IMR-90 (cell line): ENCODE results near the gene RBBP6. TPM values are rescaled to one million over a fixed set of nuclear protein-coding genes. Genes with fewer than 3 reads are reported as not detected.

Experiments
- ATAC-seq: fragments of 200-7000 bp; cut with Tn5 transposase; 2 replicates; pipeline ENCODE4 v1.9.1; 2020; ENCODE audit warnings: low read depth, mild to moderate bottlenecking, moderate library complexity
- BruUV-seq: library from RNA; stranded (reverse); fragments of 400-500 nt; replicated peaks from 2 replicates; lab custom pipeline; 2021; lab: Mats Ljungman, UMichigan
- CTCF ChIA-PET: fragments of 300-600 bp; formaldehyde crosslinking; extraction: SDS; loops from one replicate; lab custom pipeline; 2021; ENCODE audit warnings: antibody characterized with exemption; lab: Yijun Ruan, JAX
- POLR2A ChIA-PET: fragments of 300-600 bp; sonication (Branson Sonifier 250); formaldehyde crosslinking; loops from one replicate; lab custom pipeline; 2022; ENCODE audit warnings: antibody characterized with exemption; ENCODE audit not compliant: unreplicated experiment; lab: Charles Lee
- DNase-seq: peaks from one replicate; pipeline ENCODE4 v3.0.0; 2013
- H2AFZ ChIP-seq: replicated peaks from 2 replicates; pipeline ENCODE3; 2013; ENCODE audit warnings: low read length, mild to moderate bottlenecking; ENCODE audit not compliant: poor library complexity
- H2AK5ac ChIP-seq: 2 replicates; pipeline ENCODE4 v1.6.1; 2013; ENCODE audit warnings: low read depth, low read length, inconsistent platforms
- H2AK9ac ChIP-seq: replicated peaks from 2 replicates; pipeline ENCODE3; 2013; ENCODE audit warnings: mild to moderate bottlenecking, low read depth, low read length, moderate library complexity; ENCODE audit not compliant: poor library complexity
- H2BK120ac ChIP-seq: 2 replicates; pipeline ENCODE4 v1.6.1; 2013; ENCODE audit warnings: low read depth, low read length, inconsistent platforms
- H2BK15ac ChIP-seq: 3 replicates; pipeline ENCODE4 v1.6.1; 2013; ENCODE audit warnings: low read depth, low read length, inconsistent platforms
- H2BK20ac ChIP-seq: 2 replicates; pipeline ENCODE4 v1.6.1; 2013; ENCODE audit warnings: low read depth, mild to moderate bottlenecking, inconsistent platforms, low read length, moderate library complexity
- H2BK5ac ChIP-seq: 2 replicates; pipeline ENCODE4 v1.6.1; 2013; ENCODE audit warnings: mild to moderate bottlenecking, low read depth, low read length, inconsistent platforms; ENCODE audit not compliant: poor library complexity, severe bottlenecking
- H3K14ac ChIP-seq: replicated peaks from 2 replicates; pipeline ENCODE4 v1.6.1; 2013; ENCODE audit warnings: low read depth, low read length, inconsistent platforms
- H3K18ac ChIP-seq: 2 replicates; pipeline ENCODE4 v1.6.1; 2013; ENCODE audit warnings: low read depth, low read length, control low read depth
- H3K23ac ChIP-seq: 2 replicates; pipeline ENCODE4 v1.6.1; 2013; ENCODE audit warnings: low read depth, low read length, inconsistent platforms
- H3K27ac ChIP-seq: 2 replicates; pipeline ENCODE4 v1.5.1; 2013; ENCODE audit warnings: mild to moderate bottlenecking, control low read depth, low read length; ENCODE audit not compliant: insufficient read depth
- H3K27me3 ChIP-seq: 2 replicates; pipeline ENCODE4 v1.6.1; 2013; ENCODE audit warnings: low read length; ENCODE audit not compliant: control insufficient read depth, insufficient read depth
- H3K36me3 ChIP-seq: 2 replicates; pipeline ENCODE4 v1.6.1; 2013; ENCODE audit warnings: low read length, mixed read lengths; ENCODE audit not compliant: control insufficient read depth, insufficient read depth
- H3K4ac ChIP-seq: 2 replicates; pipeline ENCODE4 v1.6.1; 2013; ENCODE audit warnings: low read depth, low read length, inconsistent platforms
- H3K4me1 ChIP-seq: 2 replicates; pipeline ENCODE4 v1.6.1; 2013; ENCODE audit warnings: low read length, mixed read lengths; ENCODE audit not compliant: control insufficient read depth, insufficient read depth
- H3K4me2 ChIP-seq: 2 replicates; pipeline ENCODE4 v1.6.1; 2013; ENCODE audit warnings: low read depth, mild to moderate bottlenecking, control low read depth, low read length, moderate library complexity
- H3K4me3 ChIP-seq: 2 replicates; pipeline ENCODE4 v1.5.1; 2013; ENCODE audit warnings: low read depth, mild to moderate bottlenecking, control low read depth, low read length, moderate library complexity; ENCODE audit not compliant: insufficient read depth
- H3K56ac ChIP-seq: 2 replicates; pipeline ENCODE4 v1.6.1; 2013; ENCODE audit warnings: low read length, inconsistent platforms; ENCODE audit not compliant: insufficient read depth; ENCODE audit errors: extremely low read depth
- H3K79me1 ChIP-seq, 2 experiments: 2 replicates each; pipeline ENCODE4 v1.6.1; 2013; ENCODE audit warnings: low read length in 2 of 2, inconsistent platforms in 1 of 2, low read depth in 1 of 2
- H3K9ac ChIP-seq: 2 replicates; pipeline ENCODE4 v1.6.1; 2013; ENCODE audit warnings: low read depth, low read length, control low read depth
- H3K9me1 ChIP-seq: 2 replicates; pipeline ENCODE4 v1.6.1; 2013; ENCODE audit warnings: low read length, inconsistent platforms; ENCODE audit not compliant: insufficient read depth
- H3K9me3 ChIP-seq: 2 replicates; pipeline ENCODE4 v1.6.1; 2013; ENCODE audit warnings: low read length; ENCODE audit not compliant: control insufficient read depth, insufficient read depth
- H4K20me1 ChIP-seq: 2 replicates; pipeline ENCODE4 v1.6.1; 2013; ENCODE audit warnings: low read length, inconsistent platforms; ENCODE audit not compliant: insufficient read depth
- H4K5ac ChIP-seq: 2 replicates; pipeline ENCODE4 v1.6.1; 2013; ENCODE audit warnings: mild to moderate bottlenecking, low read depth, low read length, control low read depth
- H4K8ac ChIP-seq, 2 experiments: 2 replicates each; pipeline ENCODE4 v1.6.1; 2013; ENCODE audit warnings: low read depth in 2 of 2, low read length in 2 of 2, control low read depth in 1 of 2, inconsistent platforms in 1 of 2
- H4K91ac ChIP-seq: 2 replicates; pipeline ENCODE4 v1.6.1; 2013; ENCODE audit warnings: low read depth, low read length, inconsistent platforms; ENCODE audit not compliant: insufficient read depth
- BHLHE40 ChIP-seq: fragments of 150-350 bp; IDR thresholded peaks from 2 replicates; pipeline ENCODE4 v1.6.1; 2016; ENCODE audit warnings: mild to moderate bottlenecking, low read depth, low read length
- CEBPB ChIP-seq: IDR thresholded peaks from 2 replicates; pipeline ENCODE4 v1.6.1; 2012; ENCODE audit warnings: low read depth, low read length, improper control_type of control experiment
- CHD1 ChIP-seq: IDR thresholded peaks from 2 replicates; pipeline ENCODE4 v1.6.1; 2012; ENCODE audit warnings: low read depth, low read length, improper control_type of control experiment
- CTCF ChIP-seq: conservative IDR thresholded peaks from 2 replicates; pipeline ENCODE4 v1.5.1; 2012; ENCODE audit warnings: mild to moderate bottlenecking, low read depth, low read length, improper control_type of control experiment
- ELK1 ChIP-seq: fragments of 150-350 bp; IDR thresholded peaks from 2 replicates; pipeline ENCODE4 v1.6.1; 2016; ENCODE audit warnings: low read depth, mild to moderate bottlenecking, low read length, moderate library complexity, borderline replicate concordance
- FOS ChIP-seq: fragments of 150-350 bp; IDR thresholded peaks from 2 replicates; pipeline ENCODE4 v1.6.1; 2016; ENCODE audit warnings: low read depth, low read length
- MAFK ChIP-seq: IDR thresholded peaks from 2 replicates; pipeline ENCODE4 v1.6.1; 2012; ENCODE audit warnings: low read depth, low read length, improper control_type of control experiment
- MAZ ChIP-seq: IDR thresholded peaks from 2 replicates; pipeline ENCODE4 v1.6.1; 2012; ENCODE audit warnings: low read depth, mild to moderate bottlenecking, low read length, improper control_type of control experiment, moderate library complexity, borderline replicate concordance
- MXI1 ChIP-seq: IDR thresholded peaks from 2 replicates; pipeline ENCODE4 v1.6.1; 2012; ENCODE audit warnings: low read depth, mild to moderate bottlenecking, low read length, moderate library complexity, borderline replicate concordance
- NFE2L2 ChIP-seq: fragments of 150-350 bp; IDR thresholded peaks from 2 replicates; pipeline ENCODE4 v1.6.1; 2016; ENCODE audit warnings: low read depth, mild to moderate bottlenecking, low read length
- POLR2A ChIP-seq: IDR thresholded peaks from 2 replicates; pipeline ENCODE4 v1.6.1; 2012; ENCODE audit warnings: mild to moderate bottlenecking, low read depth, low read length
- RAD21 ChIP-seq: IDR thresholded peaks from 2 replicates; pipeline ENCODE4 v1.6.1; 2012; ENCODE audit warnings: low read length, improper control_type of control experiment
- RCOR1 ChIP-seq: IDR thresholded peaks from 2 replicates; pipeline ENCODE4 v1.6.1; 2012; ENCODE audit warnings: mild to moderate bottlenecking, low read length, improper control_type of control experiment; ENCODE audit not compliant: insufficient replicate concordance
- RFX5 ChIP-seq: IDR thresholded peaks from 2 replicates; pipeline ENCODE4 v1.8.0; 2012; ENCODE audit warnings: low read depth, mild to moderate bottlenecking, low read length, moderate library complexity
- USF2 ChIP-seq: fragments of 150-350 bp; IDR thresholded peaks from 2 replicates; pipeline ENCODE4 v1.6.1; 2017; ENCODE audit warnings: mild to moderate bottlenecking, antibody characterized with exemption, low read length, low read depth
- WGBS, 2 experiments: methylation state at CpG; one replicate each; pipeline versions ENCODE4 v1.1.5 to v1.1.7; 2013; ENCODE audit warnings: missing lambda C conversion rate in 2 of 2; ENCODE audit not compliant: insufficient read length in 1 of 2; ENCODE audit errors: extremely low coverage in 2 of 2; 5-methylcytosine and 5-hydroxymethylcytosine counted together
- dilution Hi-C: fragments of 300-500 bp; cut with HindIII; formaldehyde crosslinking; loops from one replicate; pipeline ENCODE4 v1.14.3; 2018; ENCODE audit warnings: low sequenced_read_pairs; ENCODE audit not compliant: unreplicated experiment
- in situ Hi-C: fragments of 300-500 bp; cut with MboI; formaldehyde crosslinking; loops from 3 replicates; pipeline ENCODE4 v1.14.3; 2019; ENCODE audit warnings: low sequenced_read_pairs, inconsistent platforms, mixed read lengths
- intact Hi-C: fragments of 100-400 bp; cut with micrococcal nuclease; formaldehyde crosslinking; loops from 2 replicates; pipeline ENCODE4 v1.10.0; 2022
- polyA plus RNA-seq, 3 experiments: library from polyadenylated mRNA; depleted of rRNA; stranded (reverse); fragments of >200 nt; gene quantifications; 2 replicates each; pipeline ENCODE4 v1.2.3, GENCODE V29; 2012; ENCODE audit warnings: low replicate concordance in 1 of 3
- total RNA-seq: library from RNA; depleted of rRNA; stranded (reverse); fragments of >200 nt; gene quantifications from 2 replicates; pipeline ENCODE4 v1.2.3, GENCODE V29; 2012

Gene RBBP6
- total and polyA plus RNA-seq, 2 of the 4 experiments (the other 2 are of a cell fraction): 7.2 to 17.8 TPM

- dilution Hi-C loops (no loop called here), intact Hi-C loops (no loop called here), in situ Hi-C loops (loop anchor here (25.0 kb wide), 1 partner anchor 828 kb away; the partner anchor contains the start of gene PLK1)
- no peak overlapping the region for H2BK15ac ChIP-seq
- H3K23ac ChIP-seq: no peak overlapping the region
- no peak overlapping the region for H3K9ac ChIP-seq
- BruUV-seq: no TSS peak
- no peak overlapping the region for H4K5ac ChIP-seq
- WGBS, 2 experiments: 75% methylated on average over 2 of the region's 5 CpGs; no CpG with 5 or more reads in 1 of the 2 experiments
- H2AFZ ChIP-seq: no peak overlapping the region
- DNase-seq (no peak), ATAC-seq (no peak)
- no peak overlapping the region for H4K8ac ChIP-seq
- no peaks in the 10 kb centered on the region for H3K4me1 ChIP-seq
- no peaks in the 10 kb centered on the region for H3K79me1 ChIP-seq
- H2BK20ac ChIP-seq: no peak overlapping the region
- H3K18ac ChIP-seq: no peak overlapping the region
- no peak overlapping the region for H3K56ac ChIP-seq
- TF ChIP-seq NFE2L2 (no peak), ELK1 (no peak), MXI1 (no peak), FOS (no peak), POLR2A (no peak), CTCF (no peak), RCOR1 (no peak), MAFK (no peak), BHLHE40 (no peak), CHD1 (no peak), RAD21 (no peak), USF2 (no peak), CEBPB (no peak), MAZ (no peak), RFX5 (no peak)
- no peak overlapping the region for H3K4me3 ChIP-seq
- H4K91ac ChIP-seq: no peak overlapping the region
- no peak overlapping the region for H2BK120ac ChIP-seq
- no peaks in the 10 kb centered on the region for H3K9me3 ChIP-seq
- no peaks in the 10 kb centered on the region for H3K36me3 ChIP-seq
- no peak overlapping the region for H3K14ac ChIP-seq
- H3K27ac ChIP-seq: no peak overlapping the region
- H3K27me3 ChIP-seq: peaks cover 7% of the 10 kb centered on the region; the same call in 1 of the 2 replicates
- H3K9me1 ChIP-seq: no peaks in the 10 kb centered on the region
- no peak overlapping the region for H3K4ac ChIP-seq
- CTCF ChIA-PET: interaction anchor here (1.4 kb wide), 1 partner anchor 11 kb away, joined by 5 read pairs; no protein-coding TSS in a partner anchor
- H3K4me2 ChIP-seq: no peak overlapping the region
- no peak overlapping the region for H2BK5ac ChIP-seq
- H2AK9ac ChIP-seq: no peak overlapping the region
- POLR2A ChIA-PET: no interaction called here
- no peak overlapping the region for H2AK5ac ChIP-seq
- H4K20me1 ChIP-seq: no peaks in the 10 kb centered on the region
Observed at GRCh38 chr16:24515186-24515585, 24.2 kb upstream of the RBBP6 start.
